Measurements from ENCODE around the gene PRR15L. TPM values are rescaled to one million over a fixed set of nuclear protein-coding genes. Genes with fewer than 3 reads are reported as not detected.

The PRR15L gene
- total and polyA plus RNA-seq, 2 donors (not counting 1 experiment from before 2014, with no cell fraction given) = not detected

DNA sequence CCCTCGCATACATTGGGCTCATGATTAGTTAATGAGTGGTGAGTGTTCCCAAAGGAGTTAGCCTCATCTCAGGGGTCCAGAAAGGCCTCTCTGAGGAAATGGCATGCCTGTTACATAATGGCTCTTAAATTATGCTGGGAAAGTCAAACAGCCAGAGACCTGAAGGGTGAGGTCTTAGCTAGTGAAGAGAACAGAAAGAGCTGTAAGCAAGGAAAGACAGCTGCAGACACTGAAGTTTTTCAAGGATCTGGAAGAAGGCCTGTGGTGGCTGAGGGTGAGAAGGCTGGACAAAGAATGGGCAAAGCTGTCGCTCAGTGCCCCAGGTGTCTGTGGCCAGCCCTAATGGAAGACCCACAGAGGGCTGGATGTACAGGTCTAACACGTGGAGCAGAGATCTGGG, 51.2 kb downstream of the PRR15L start:
- no peaks in the 10 kb centered on the region for H3K9me3 ChIP-seq (ENCODE audit: control extremely low read depth in 1 of 3, control insufficient read depth in 2 of 3, insufficient read depth in 1 of 3, low read length in 2 of 3)
- WGBS (ENCODE audit: insufficient coverage) = 100% methylated on average over 3 of the region's 3 CpGs
- intact Hi-C loops (cut with micrococcal nuclease) = no loop called here
- DNase-seq (no peak), ATAC-seq (ENCODE audit: low read depth) (no peak)
- H3K9me3 Mint-ChIP-seq (ENCODE audit: insufficient read depth) = no peaks in the 10 kb centered on the region
- ChIA-PET CTCF (interaction anchor here (0.5 kb wide), 1 partner anchor 16 kb away, joined by 3 read pairs; no protein-coding TSS in a partner anchor), POLR2A (no interaction called here)
- H3K27me3 ChIP-seq (replicated peaks in 1 of 4; ENCODE audit: control extremely low read depth in 1 of 4, control insufficient read depth in 3 of 4, insufficient read depth in 4 of 4, low read length in 3 of 4) = no peaks in the 10 kb centered on the region
- H3K79me2 ChIP-seq (ENCODE audit: control insufficient read depth, insufficient read depth, low read length) = peaks cover 91% of the 10 kb centered on the region
- H3K27ac Mint-ChIP-seq = no peak overlapping the region
- H3K27ac ChIP-seq (ENCODE audit: low read length in 2 of 2) = no peak overlapping the region
- peaks cover 0 to 23% of the 10 kb centered on the region in 2 experiments for H3K36me3 ChIP-seq (replicated peaks in 1 of 2; ENCODE audit: control extremely low read depth in 1 of 2, control insufficient read depth in 1 of 2, extremely low read depth in 1 of 2, insufficient read depth in 2 of 2, low read length in 1 of 2)
- no peak overlapping the region for H2AFZ ChIP-seq (ENCODE audit: insufficient read depth, low read depth, low read length, poor library complexity, severe bottlenecking)
- H3K9ac ChIP-seq (ENCODE audit: low read length) = no peak overlapping the region
- H3K4me3 ChIP-seq (ENCODE audit: control extremely low read depth in 1 of 5, extremely low read depth in 1 of 5, insufficient read depth in 1 of 5, low read depth in 2 of 5, low read length in 4 of 5) = no peak overlapping the region
- no peak overlapping the region for H3K4me2 ChIP-seq (replicated peaks; ENCODE audit: low read depth, low read length, poor library complexity, severe bottlenecking)
- H4K20me1 ChIP-seq (ENCODE audit: control insufficient read depth, insufficient read depth, low read length, poor library complexity, severe bottlenecking) = peaks cover 82% of the 10 kb centered on the region
- no peak for TF ChIP-seq EZH2 (IDR thresholded peaks at IDR 0.05; ENCODE audit: borderline replicate concordance, insufficient read depth, low read depth, low read length, poor library complexity, severe bottlenecking)
- H3K4me3 Mint-ChIP-seq = no peak overlapping the region
- H3K4me1 ChIP-seq (ENCODE audit: control insufficient read depth in 2 of 2, insufficient read depth in 2 of 2, low read length in 2 of 2) = no peaks in the 10 kb centered on the region
- H3K27me3 Mint-ChIP-seq = no peaks in the 10 kb centered on the region
- peaks cover 39% of the 10 kb centered on the region for H3K4me1 Mint-ChIP-seq

DNA sequence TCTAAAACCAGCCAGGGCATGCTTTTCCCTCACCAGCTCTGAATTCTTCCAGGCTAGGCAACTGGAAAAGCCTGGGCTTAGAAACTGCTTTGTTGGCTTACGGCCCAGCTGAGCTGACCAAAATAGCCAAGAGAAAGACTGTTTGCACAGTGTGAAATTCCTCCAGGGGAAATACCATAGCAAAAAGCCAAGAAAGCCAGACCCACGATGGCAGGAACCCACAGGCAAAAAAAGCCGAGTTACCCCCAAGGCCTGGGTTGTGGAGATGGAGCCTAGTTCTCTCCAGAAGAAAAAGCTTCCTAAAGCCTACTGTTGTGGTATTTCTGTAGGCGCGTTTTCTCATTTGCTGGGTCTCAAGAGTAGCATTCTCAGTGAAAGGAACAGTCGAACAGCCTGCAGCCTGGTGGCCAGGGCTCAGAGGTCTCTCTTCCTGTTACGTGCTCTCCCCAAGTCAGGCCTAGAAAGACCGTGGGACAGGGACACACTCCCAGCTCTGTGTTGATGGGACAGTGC, 52.4 kb downstream of the PRR15L start:
- ATAC-seq (ENCODE audit: low read depth) (no peak), DNase-seq (no peak)
- ChIA-PET POLR2A (interaction anchor here (0.6 to 1.5 kb wide), 2 partner anchors 10 kb away, joined by 3 to 8 read pairs; no protein-coding TSS in a partner anchor), CTCF (interaction anchor here (0.5 kb wide), 1 partner anchor 114 kb away, joined by 3 read pairs; no protein-coding TSS in a partner anchor)
- Mint-ChIP-seq H3K4me1 (peaks cover 40% of the 10 kb centered on the region), H3K27me3 (no peaks in the 10 kb centered on the region), H3K27ac (no peak overlapping the region), H3K4me3 (no peak overlapping the region), H3K9me3 (ENCODE audit: insufficient read depth) (no peaks in the 10 kb centered on the region)
- Histone ChIP-seq H4K20me1 (ENCODE audit: control insufficient read depth, insufficient read depth, low read length, poor library complexity, severe bottlenecking) (peaks cover 87% of the 10 kb centered on the region), H3K79me2 (ENCODE audit: control insufficient read depth, insufficient read depth, low read length) (peaks cover 91% of the 10 kb centered on the region), H3K4me1 (ENCODE audit: control insufficient read depth in 2 of 2, insufficient read depth in 2 of 2, low read length in 2 of 2) (no peaks in the 10 kb centered on the region), H3K4me2 (replicated peaks; ENCODE audit: low read depth, low read length, poor library complexity, severe bottlenecking) (no peak overlapping the region), H3K27ac (ENCODE audit: low read length in 2 of 2) (no peak overlapping the region), H2AFZ (ENCODE audit: insufficient read depth, low read depth, low read length, poor library complexity, severe bottlenecking) (no peak overlapping the region), H3K27me3 (replicated peaks in 1 of 4; ENCODE audit: control extremely low read depth in 1 of 4, control insufficient read depth in 3 of 4, insufficient read depth in 4 of 4, low read length in 3 of 4) (no peaks in the 10 kb centered on the region), H3K9ac (ENCODE audit: low read length) (no peak overlapping the region), H3K9me3 (ENCODE audit: control extremely low read depth in 1 of 3, control insufficient read depth in 2 of 3, insufficient read depth in 1 of 3, low read length in 2 of 3) (no peaks in the 10 kb centered on the region), H3K4me3 (ENCODE audit: control extremely low read depth in 1 of 5, extremely low read depth in 1 of 5, insufficient read depth in 1 of 5, low read depth in 2 of 5, low read length in 4 of 5) (no peak overlapping the region), H3K36me3 (replicated peaks in 1 of 2; ENCODE audit: control extremely low read depth in 1 of 2, control insufficient read depth in 1 of 2, extremely low read depth in 1 of 2, insufficient read depth in 2 of 2, low read length in 1 of 2) (peaks cover 0 to 22% of the 10 kb centered on the region in 2 experiments)
- intact Hi-C loops (cut with micrococcal nuclease) = no loop called here
- WGBS (ENCODE audit: insufficient coverage) = 92% methylated on average over 8 of the region's 8 CpGs
- TF ChIP-seq EZH2 (IDR thresholded peaks at IDR 0.05; ENCODE audit: borderline replicate concordance, insufficient read depth, low read depth, low read length, poor library complexity, severe bottlenecking) = no peak
- TF ChIP-seq, protein P1, sequence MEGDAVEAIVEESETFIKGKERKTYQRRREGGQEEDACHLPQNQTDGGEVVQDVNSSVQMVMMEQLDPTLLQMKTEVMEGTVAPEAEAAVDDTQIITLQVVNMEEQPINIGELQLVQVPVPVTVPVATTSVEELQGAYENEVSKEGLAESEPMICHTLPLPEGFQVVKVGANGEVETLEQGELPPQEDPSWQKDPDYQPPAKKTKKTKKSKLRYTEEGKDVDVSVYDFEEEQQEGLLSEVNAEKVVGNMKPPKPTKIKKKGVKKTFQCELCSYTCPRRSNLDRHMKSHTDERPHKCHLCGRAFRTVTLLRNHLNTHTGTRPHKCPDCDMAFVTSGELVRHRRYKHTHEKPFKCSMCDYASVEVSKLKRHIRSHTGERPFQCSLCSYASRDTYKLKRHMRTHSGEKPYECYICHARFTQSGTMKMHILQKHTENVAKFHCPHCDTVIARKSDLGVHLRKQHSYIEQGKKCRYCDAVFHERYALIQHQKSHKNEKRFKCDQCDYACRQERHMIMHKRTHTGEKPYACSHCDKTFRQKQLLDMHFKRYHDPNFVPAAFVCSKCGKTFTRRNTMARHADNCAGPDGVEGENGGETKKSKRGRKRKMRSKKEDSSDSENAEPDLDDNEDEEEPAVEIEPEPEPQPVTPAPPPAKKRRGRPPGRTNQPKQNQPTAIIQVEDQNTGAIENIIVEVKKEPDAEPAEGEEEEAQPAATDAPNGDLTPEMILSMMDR (IDR thresholded peaks at IDR 0.05) = no peak

Data from B cell (primary cell).